PC-3 (cell line): ENCODE measurements around the gene EFNA5. TPM values are rescaled to one million over a fixed set of nuclear protein-coding genes. Genes with fewer than 3 reads are reported as not detected.

ENCODE experiments used
- ATAC-seq: fragments of 200-7000 bp; cut with Tn5 transposase; 2 replicates; pipeline ENCODE4 v1.9.1; 2020; ENCODE audit warnings: mild to moderate bottlenecking, moderate library complexity
- BruUV-seq: library from RNA; stranded (reverse); fragments of 400-500 nt; replicated peaks from 2 replicates; lab custom pipeline; 2021; lab: Mats Ljungman, UMichigan
- CTCF ChIA-PET: fragments of 300-600 bp; sonication (Branson Sonifier 250); formaldehyde crosslinking; loops from one replicate; lab custom pipeline; 2022; ENCODE audit warnings: antibody characterized with exemption; lab: Charles Lee
- POLR2A ChIA-PET: fragments of 300-600 bp; sonication (Branson Sonifier 250); formaldehyde crosslinking; loops from one replicate; lab custom pipeline; 2022; ENCODE audit warnings: antibody characterized with exemption; ENCODE audit not compliant: unreplicated experiment; lab: Charles Lee
- DNase-seq: peaks from one replicate; pipeline ENCODE4 v3.0.0-alpha.2; 2015
- H2AFZ ChIP-seq: fragments of 300-600 bp; sonication (generic); 2 replicates; pipeline ENCODE4 v1.6.0; 2016; ENCODE audit warnings: antibody characterized with exemption, low read length
- H3F3A ChIP-seq: fragments of 300-600 bp; sonication (generic); one replicate; pipeline ENCODE4 v1.6.0; 2017; ENCODE audit warnings: antibody characterized with exemption, low read length, control low read depth, mild to moderate bottlenecking; ENCODE audit not compliant: unreplicated experiment
- H3K27ac ChIP-seq: fragments of 300-600 bp; sonication (generic); 2 replicates; pipeline ENCODE4 v1.5.1; 2016; ENCODE audit warnings: mild to moderate bottlenecking, low read length
- H3K27me3 ChIP-seq: fragments of 300-600 bp; sonication (generic); 2 replicates; pipeline ENCODE4 v1.6.1; 2016; ENCODE audit warnings: low read length, mixed read lengths
- H3K36me3 ChIP-seq: fragments of 300-600 bp; sonication (generic); 2 replicates; pipeline ENCODE4 v1.6.1; 2016; ENCODE audit warnings: low read depth, mixed run types, low read length, mixed read lengths
- H3K4me1 ChIP-seq: fragments of 300-600 bp; sonication (generic); 2 replicates; pipeline ENCODE4 v1.5.1; 2016; ENCODE audit warnings: low read length; ENCODE audit not compliant: insufficient read depth
- H3K4me2 ChIP-seq: fragments of 300-600 bp; sonication (generic); 2 replicates; pipeline ENCODE4 v1.6.0; 2016; ENCODE audit warnings: low read length
- H3K4me3 ChIP-seq: fragments of 300-600 bp; sonication (generic); 2 replicates; pipeline ENCODE4 v1.5.1; 2016; ENCODE audit warnings: mild to moderate bottlenecking, low read length, mixed read lengths
- H3K79me2 ChIP-seq: fragments of 300-600 bp; sonication (generic); 2 replicates; pipeline ENCODE4 v1.6.1; 2017; ENCODE audit warnings: low read length, mixed read lengths
- H3K9ac ChIP-seq: fragments of 300-600 bp; sonication (generic); 2 replicates; pipeline ENCODE4 v1.6.0; 2016; ENCODE audit warnings: mild to moderate bottlenecking, low read length
- H3K9me2 ChIP-seq: fragments of 300-600 bp; sonication (generic); replicated peaks from 2 replicates; pipeline ENCODE4 v1.6.1; 2016; ENCODE audit warnings: mixed run types, low read length, mixed read lengths
- H3K9me3 ChIP-seq: fragments of 300-600 bp; sonication (generic); 2 replicates; pipeline ENCODE4 v1.6.1; 2016; ENCODE audit warnings: low read length, mixed read lengths
- H4K20me1 ChIP-seq: fragments of 300-600 bp; sonication (generic); 2 replicates; pipeline ENCODE4 v1.6.1; 2016; ENCODE audit warnings: low read length, mixed read lengths
- EZH2 ChIP-seq: fragments of 300-600 bp; sonication (generic); IDR thresholded peaks from one replicate; pipeline ENCODE4 v1.6.1; 2017; ENCODE audit warnings: antibody characterized with exemption, mild to moderate bottlenecking, low read length; ENCODE audit not compliant: unreplicated experiment
- EZH2phosphoT487 ChIP-seq: fragments of 300-600 bp; sonication (generic); IDR thresholded peaks from 2 replicates; pipeline ENCODE4 v1.6.1; 2018; ENCODE audit warnings: mild to moderate bottlenecking, antibody characterized with exemption, low read length, borderline replicate concordance
- intact Hi-C: fragments of 100-400 bp; cut with micrococcal nuclease; formaldehyde crosslinking; loops from 2 replicates; pipeline ENCODE4 v1.9.0; 2023
- total RNA-seq: library from RNA; depleted of rRNA; stranded (reverse); fragments of >200 nt; gene quantifications from 2 replicates; pipeline ENCODE4 v1.2.3, GENCODE V29; 2014
- TF ChIP-seq, protein P1 (sequence below): fragments of 300-600 bp; sonication (generic); conservative IDR thresholded peaks from 2 replicates; pipeline ENCODE4 v1.5.1; 2017; ENCODE audit warnings: antibody characterized with exemption, low read depth, mild to moderate bottlenecking, low read length

EFNA5 gene
- total RNA-seq, 1 experiment from 2014 or later: 5.4 TPM

DNA sequence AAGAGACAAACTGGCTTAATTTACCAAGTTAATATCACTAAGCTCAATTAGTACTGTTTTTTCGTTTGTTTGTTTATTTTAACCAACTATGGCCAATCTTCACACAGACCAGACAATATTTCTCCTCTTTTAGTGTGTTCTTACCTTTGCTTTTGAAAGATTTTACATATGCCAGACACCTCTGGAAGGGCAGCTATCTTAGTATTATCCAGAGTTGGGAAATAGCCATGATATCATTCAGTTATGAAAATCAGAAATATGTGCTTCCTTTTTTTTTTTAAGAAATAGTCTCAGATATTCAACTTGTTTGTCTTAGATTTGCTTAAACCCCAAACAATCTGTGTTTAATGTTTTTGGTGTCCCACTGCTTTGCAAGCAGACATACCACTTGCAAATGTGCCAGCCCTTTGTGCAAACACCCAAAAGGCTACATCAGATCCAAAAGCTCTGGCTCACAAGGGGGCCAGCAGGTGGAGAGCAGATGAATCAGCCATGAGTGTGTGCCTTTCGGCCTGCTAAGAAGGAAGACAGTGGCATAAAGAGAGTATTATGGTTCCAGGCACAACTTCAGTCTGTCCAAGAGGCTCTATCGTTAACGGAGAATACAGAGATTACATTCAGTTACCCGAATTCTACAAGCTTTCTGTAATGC is 147.6 kb downstream of the EFNA5 start:
- no peaks in the 10 kb centered on the region for H4K20me1 ChIP-seq
- peak overlapping the region; percentile 47; the same call in 1 of the 2 replicates for H3K9ac ChIP-seq
- ATAC-seq (peak; percentile 91), DNase-seq (peak; percentile 85)
- no peaks in the 10 kb centered on the region for H3K9me2 ChIP-seq
- H3K36me3 ChIP-seq: no peaks in the 10 kb centered on the region
- peak overlapping the region; percentile 59 for H3K4me3 ChIP-seq
- H3K27me3 ChIP-seq: no peaks in the 10 kb centered on the region
- peaks cover 50% of the 10 kb centered on the region for H3K4me1 ChIP-seq
- ChIA-PET CTCF (interaction anchor here (0.6 to 1.0 kb wide), 2 partner anchors 44 to 49 kb away, joined by 3 read pairs; no protein-coding TSS in a partner anchor), POLR2A (no interaction called here)
- intact Hi-C loops: loop anchor here (2.0 to 5.0 kb wide), 4 partner anchors 20 to 149 kb away; partner anchors contain the start of gene EFNA5
- no TSS peak for BruUV-seq
- peaks cover 28% of the 10 kb centered on the region for H3K79me2 ChIP-seq
- H3F3A ChIP-seq: no peaks in the 10 kb centered on the region
- H3K4me2 ChIP-seq: peak overlapping the region; percentile 83
- TF ChIP-seq, protein P1, sequence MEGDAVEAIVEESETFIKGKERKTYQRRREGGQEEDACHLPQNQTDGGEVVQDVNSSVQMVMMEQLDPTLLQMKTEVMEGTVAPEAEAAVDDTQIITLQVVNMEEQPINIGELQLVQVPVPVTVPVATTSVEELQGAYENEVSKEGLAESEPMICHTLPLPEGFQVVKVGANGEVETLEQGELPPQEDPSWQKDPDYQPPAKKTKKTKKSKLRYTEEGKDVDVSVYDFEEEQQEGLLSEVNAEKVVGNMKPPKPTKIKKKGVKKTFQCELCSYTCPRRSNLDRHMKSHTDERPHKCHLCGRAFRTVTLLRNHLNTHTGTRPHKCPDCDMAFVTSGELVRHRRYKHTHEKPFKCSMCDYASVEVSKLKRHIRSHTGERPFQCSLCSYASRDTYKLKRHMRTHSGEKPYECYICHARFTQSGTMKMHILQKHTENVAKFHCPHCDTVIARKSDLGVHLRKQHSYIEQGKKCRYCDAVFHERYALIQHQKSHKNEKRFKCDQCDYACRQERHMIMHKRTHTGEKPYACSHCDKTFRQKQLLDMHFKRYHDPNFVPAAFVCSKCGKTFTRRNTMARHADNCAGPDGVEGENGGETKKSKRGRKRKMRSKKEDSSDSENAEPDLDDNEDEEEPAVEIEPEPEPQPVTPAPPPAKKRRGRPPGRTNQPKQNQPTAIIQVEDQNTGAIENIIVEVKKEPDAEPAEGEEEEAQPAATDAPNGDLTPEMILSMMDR: peak; percentile 23; the same call in 1 of the 2 replicates
- TF ChIP-seq EZH2: no peak
- no peaks in the 10 kb centered on the region for H3K9me3 ChIP-seq
- H3K27ac ChIP-seq: peak overlapping the region; percentile 92
- 0 out of 2 replicates have a peak overlapping the region, but pooled peaks have one; percentile 15 for H2AFZ ChIP-seq

DNA sequence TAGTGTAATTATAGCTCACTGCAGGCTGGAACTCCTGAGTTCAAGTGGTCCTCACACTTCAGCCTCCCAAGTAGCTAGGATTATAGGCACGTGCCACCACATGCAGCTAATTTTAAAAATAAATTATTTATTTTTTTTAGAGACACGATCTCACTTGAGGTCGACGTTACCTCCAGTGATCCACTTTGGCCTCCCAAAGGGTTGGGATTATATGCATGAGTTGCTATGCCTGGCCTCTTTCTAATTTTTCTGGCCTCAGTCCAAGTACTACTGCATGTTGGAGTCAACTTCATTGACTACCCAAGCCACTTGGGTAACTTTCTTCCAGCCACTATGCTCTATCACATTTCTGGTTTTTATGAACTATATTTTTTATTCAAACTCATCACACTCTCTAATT is 148.3 kb downstream of the EFNA5 start:
- H3K9ac ChIP-seq: no peak overlapping the region
- peak overlapping the region; percentile 92 for H3K27ac ChIP-seq
- peaks cover 50% of the 10 kb centered on the region for H3K4me1 ChIP-seq
- no peaks in the 10 kb centered on the region for H3K9me2 ChIP-seq
- H2AFZ ChIP-seq: no peak overlapping the region
- no peak for TF ChIP-seq EZH2
- no peak for TF ChIP-seq EZH2phosphoT487
- TF ChIP-seq, protein P1: no peak
- no peaks in the 10 kb centered on the region for H3F3A ChIP-seq
- no TSS peak for BruUV-seq
- intact Hi-C loops: loop anchor here (2.0 to 5.0 kb wide), 4 partner anchors 20 to 150 kb away; partner anchors contain the start of gene EFNA5
- H3K79me2 ChIP-seq: peaks cover 28% of the 10 kb centered on the region
- ATAC-seq: no peak
- ChIA-PET CTCF (interaction anchor here (0.6 kb wide), 1 partner anchor 45 kb away, joined by 3 read pairs; no protein-coding TSS in a partner anchor), POLR2A (no interaction called here)
- no peak overlapping the region for H3K4me3 ChIP-seq
- no peak for DNase-seq
- H3K4me2 ChIP-seq: peak overlapping the region; percentile 83; the same call in 1 of the 2 replicates
- H3K9me3 ChIP-seq: no peaks in the 10 kb centered on the region
- no peaks in the 10 kb centered on the region for H3K27me3 ChIP-seq
- H4K20me1 ChIP-seq: no peaks in the 10 kb centered on the region
- H3K36me3 ChIP-seq: no peaks in the 10 kb centered on the region
